ENCODE results near the gene POLE. TPM values are rescaled to one million over a fixed set of nuclear protein-coding genes. Genes with fewer than 3 reads are reported as not detected.

Gene POLE
- total RNA-seq, 1 experiment from 2014 or later = 200 TPM

DNA sequence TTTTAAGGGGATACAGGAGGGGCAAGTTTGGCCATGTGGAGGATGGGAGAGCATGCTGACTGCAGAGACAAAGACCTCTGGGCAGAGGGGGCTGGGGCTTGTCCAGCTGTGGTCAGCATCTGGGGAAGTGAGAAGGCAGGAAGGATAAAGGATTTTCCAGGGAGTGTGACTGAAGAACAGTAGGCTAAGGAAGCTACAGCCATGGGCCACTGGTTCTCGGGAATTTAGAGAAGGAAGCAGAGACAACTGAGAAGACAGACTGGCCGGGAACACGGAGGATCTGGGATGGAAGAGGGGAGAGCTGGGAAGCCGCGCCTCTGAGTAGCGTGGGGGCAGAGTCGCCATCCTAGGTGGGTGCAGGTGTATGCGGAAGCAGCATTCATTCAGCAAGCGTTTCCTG is 16.5 kb upstream of the POLE start:
- TF ChIP-seq, protein P1, sequence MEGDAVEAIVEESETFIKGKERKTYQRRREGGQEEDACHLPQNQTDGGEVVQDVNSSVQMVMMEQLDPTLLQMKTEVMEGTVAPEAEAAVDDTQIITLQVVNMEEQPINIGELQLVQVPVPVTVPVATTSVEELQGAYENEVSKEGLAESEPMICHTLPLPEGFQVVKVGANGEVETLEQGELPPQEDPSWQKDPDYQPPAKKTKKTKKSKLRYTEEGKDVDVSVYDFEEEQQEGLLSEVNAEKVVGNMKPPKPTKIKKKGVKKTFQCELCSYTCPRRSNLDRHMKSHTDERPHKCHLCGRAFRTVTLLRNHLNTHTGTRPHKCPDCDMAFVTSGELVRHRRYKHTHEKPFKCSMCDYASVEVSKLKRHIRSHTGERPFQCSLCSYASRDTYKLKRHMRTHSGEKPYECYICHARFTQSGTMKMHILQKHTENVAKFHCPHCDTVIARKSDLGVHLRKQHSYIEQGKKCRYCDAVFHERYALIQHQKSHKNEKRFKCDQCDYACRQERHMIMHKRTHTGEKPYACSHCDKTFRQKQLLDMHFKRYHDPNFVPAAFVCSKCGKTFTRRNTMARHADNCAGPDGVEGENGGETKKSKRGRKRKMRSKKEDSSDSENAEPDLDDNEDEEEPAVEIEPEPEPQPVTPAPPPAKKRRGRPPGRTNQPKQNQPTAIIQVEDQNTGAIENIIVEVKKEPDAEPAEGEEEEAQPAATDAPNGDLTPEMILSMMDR (IDR thresholded peaks at IDR 0.05; ENCODE audit: unreplicated experiment) = no peak
- no peak overlapping the region for H3K27ac Mint-ChIP-seq (ENCODE audit: unreplicated experiment)
- peaks cover 7% of the 10 kb centered on the region for H3K4me1 Mint-ChIP-seq (ENCODE audit: low read depth, unreplicated experiment)
- H3K36me3 Mint-ChIP-seq (ENCODE audit: insufficient read depth, unreplicated experiment) = peaks cover 63% of the 10 kb centered on the region
- H3K9me3 Mint-ChIP-seq (ENCODE audit: low read depth, unreplicated experiment) = no peaks in the 10 kb centered on the region
- H3K27me3 Mint-ChIP-seq (ENCODE audit: unreplicated experiment) = no peaks in the 10 kb centered on the region
- BruUV-seq (replicated peaks) = no TSS peak
- no peak for DNase-seq
- CTCF ChIA-PET = no interaction called here
- intact Hi-C loops (cut with micrococcal nuclease; ENCODE audit: unreplicated experiment) = no loop called here
- H3K4me3 Mint-ChIP-seq (ENCODE audit: low read depth, unreplicated experiment) = no peak overlapping the region

DNA sequence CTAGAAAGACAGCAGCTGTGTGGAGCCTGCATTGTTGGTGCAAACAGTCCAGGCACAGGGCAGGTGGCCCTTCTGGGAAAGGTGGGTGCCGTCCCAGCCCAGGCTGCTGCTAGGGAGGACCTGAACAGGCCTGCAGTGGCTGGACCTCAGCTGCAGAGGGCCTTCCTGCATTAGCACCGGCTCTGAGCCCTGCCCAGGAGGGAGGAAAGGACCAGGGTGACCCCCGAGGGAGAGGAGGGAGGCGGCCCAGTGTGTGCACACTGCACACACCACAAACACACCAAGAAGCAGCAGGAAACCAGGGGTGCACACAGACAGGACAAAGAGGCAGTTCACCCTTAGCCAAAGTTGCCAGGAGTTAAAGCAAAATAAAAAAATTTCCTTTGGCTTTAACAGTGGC is 15.5 kb upstream of the POLE start:
- no peak for DNase-seq
- no TSS peak for BruUV-seq (replicated peaks)
- Mint-ChIP-seq H3K27ac (ENCODE audit: unreplicated experiment) (no peak overlapping the region), H3K36me3 (ENCODE audit: insufficient read depth, unreplicated experiment) (peaks cover 66% of the 10 kb centered on the region), H3K4me1 (ENCODE audit: low read depth, unreplicated experiment) (peaks cover 7% of the 10 kb centered on the region), H3K9me3 (ENCODE audit: low read depth, unreplicated experiment) (no peaks in the 10 kb centered on the region), H3K4me3 (ENCODE audit: low read depth, unreplicated experiment) (no peak overlapping the region), H3K27me3 (ENCODE audit: unreplicated experiment) (no peaks in the 10 kb centered on the region)
- intact Hi-C loops (cut with micrococcal nuclease; ENCODE audit: unreplicated experiment) = no loop called here
- CTCF ChIA-PET = no interaction called here
- TF ChIP-seq, protein P1 (IDR thresholded peaks at IDR 0.05; ENCODE audit: unreplicated experiment) = no peak

DNA sequence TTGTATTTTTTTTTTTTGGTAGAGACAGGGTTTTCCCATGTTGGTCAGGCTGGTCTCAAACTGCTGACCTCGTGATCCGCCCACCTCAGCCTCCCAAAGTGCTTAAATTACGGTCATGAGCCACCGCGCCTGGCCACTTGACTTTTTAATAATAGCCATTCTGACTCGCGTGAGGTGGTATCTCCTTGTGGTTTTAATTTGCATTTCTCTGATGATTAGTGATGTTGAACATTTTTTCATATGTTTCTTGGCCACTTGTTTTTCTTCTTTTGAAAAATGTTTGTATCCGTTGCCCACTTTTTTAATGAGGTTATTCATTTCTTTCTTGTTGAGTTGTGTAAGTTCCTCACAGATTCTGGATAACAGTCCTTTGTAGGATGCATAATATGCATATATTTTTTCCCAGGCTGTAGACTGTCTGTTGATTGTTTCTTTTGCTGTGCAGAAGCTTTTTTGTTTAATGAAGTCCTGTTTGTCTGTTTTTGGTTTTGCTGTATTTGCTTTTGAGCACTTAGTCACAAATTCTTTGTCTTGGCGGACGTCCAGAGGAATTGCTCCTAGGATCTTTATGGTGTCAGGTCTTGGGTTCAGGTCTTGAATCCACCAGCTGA is 13.2 kb upstream of the POLE start:
- BruUV-seq (replicated peaks) = no TSS peak
- H3K36me3 Mint-ChIP-seq (ENCODE audit: insufficient read depth, unreplicated experiment) = peaks cover 62% of the 10 kb centered on the region
- no peak overlapping the region for H3K4me3 Mint-ChIP-seq (ENCODE audit: low read depth, unreplicated experiment)
- H3K9me3 Mint-ChIP-seq (ENCODE audit: low read depth, unreplicated experiment) = no peaks in the 10 kb centered on the region
- no peak overlapping the region for H3K27ac Mint-ChIP-seq (ENCODE audit: unreplicated experiment)
- intact Hi-C loops (cut with micrococcal nuclease; ENCODE audit: unreplicated experiment) = no loop called here
- CTCF ChIA-PET = interaction anchor here (0.7 kb wide), 2 partner anchors 11 to 15 kb away, joined by 3 to 4 read pairs; no protein-coding TSS in a partner anchor
- H3K4me1 Mint-ChIP-seq (ENCODE audit: low read depth, unreplicated experiment) = peaks cover 7% of the 10 kb centered on the region
- TF ChIP-seq, protein P1 (IDR thresholded peaks at IDR 0.05; ENCODE audit: unreplicated experiment) = no peak
- no peak for DNase-seq
- no peaks in the 10 kb centered on the region for H3K27me3 Mint-ChIP-seq (ENCODE audit: unreplicated experiment)

DNA sequence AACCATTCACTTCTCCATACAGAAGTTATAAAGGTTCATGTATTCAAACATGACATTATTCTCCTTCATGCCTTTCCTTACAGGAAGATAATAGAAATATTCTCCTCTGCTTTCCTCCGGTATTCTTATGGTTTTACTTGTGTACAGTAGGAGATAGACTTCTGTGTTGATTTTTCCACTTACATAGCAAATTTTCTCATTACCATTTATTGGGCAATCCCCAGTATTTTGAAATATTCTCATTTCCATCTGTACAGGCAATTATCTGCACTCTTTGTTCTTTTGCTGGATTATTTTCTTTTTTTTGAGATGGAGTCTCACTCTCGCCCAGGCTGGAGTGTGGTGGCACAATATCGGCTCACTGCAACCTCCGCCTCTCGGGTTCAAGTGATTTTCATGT is 11.2 kb upstream of the POLE start:
- CTCF ChIA-PET = interaction anchor here (0.6 to 0.7 kb wide), 2 partner anchors 48 to 82 kb away, joined by 3 to 10 read pairs; no protein-coding TSS in a partner anchor
- intact Hi-C loops (cut with micrococcal nuclease; ENCODE audit: unreplicated experiment) = no loop called here
- TF ChIP-seq, protein P1 (IDR thresholded peaks at IDR 0.05; ENCODE audit: unreplicated experiment) = no peak

More for the DNA sequence above, 11.2 kb upstream of the POLE start:
- no peak for DNase-seq
- Mint-ChIP-seq H3K9me3 (ENCODE audit: low read depth, unreplicated experiment) (no peaks in the 10 kb centered on the region), H3K4me3 (ENCODE audit: low read depth, unreplicated experiment) (no peak overlapping the region), H3K27me3 (ENCODE audit: unreplicated experiment) (no peaks in the 10 kb centered on the region), H3K4me1 (ENCODE audit: low read depth, unreplicated experiment) (peaks cover 7% of the 10 kb centered on the region), H3K27ac (ENCODE audit: unreplicated experiment) (no peak overlapping the region), H3K36me3 (ENCODE audit: insufficient read depth, unreplicated experiment) (peaks cover 49% of the 10 kb centered on the region)
- BruUV-seq (replicated peaks) = no TSS peak

All from Calu3 (cell line).